Uterus (tissue), 4 donors: ENCODE results near the gene TMEM263. TPM values are rescaled to one million over a fixed set of nuclear protein-coding genes. Genes with fewer than 3 reads are reported as not detected.

Experiments
- DNase-seq, 2 donors: peaks; one replicate each; pipeline ENCODE4 v3.0.0-alpha.2; 2019 to 2020
- H3K27ac ChIP-seq, 2 donors: fragments of 200-600 bp; sonication (generic); 1 replicate in 1 of 2; 2 replicates in 1 of 2; pipeline ENCODE4 v1.5.1; 2016 to 2018
- H3K27me3 ChIP-seq, 2 donors: fragments of 200-600 bp; sonication (generic); one replicate each; pipeline ENCODE4 v1.5.1; 2018 to 2019; ENCODE audit warnings: control low read depth in 1 of 2
- H3K36me3 ChIP-seq, 2 donors: fragments of 200-600 bp; sonication (generic); one replicate each; pipeline ENCODE4 v1.5.1; 2019; ENCODE audit warnings: control low read depth in 1 of 2
- H3K4me1 ChIP-seq, 2 donors: fragments of 200-600 bp; sonication (generic); one replicate each; pipeline ENCODE4 v1.5.1; 2018 to 2019; ENCODE audit warnings: control low read depth in 1 of 2
- H3K4me3 ChIP-seq, 2 donors: fragments of 200-600 bp; sonication (generic); 1 replicate in 1 of 2; 2 replicates in 1 of 2; pipeline ENCODE4 v1.5.1; 2018 to 2019; ENCODE audit warnings: mild to moderate bottlenecking in 1 of 2
- H3K9me3 ChIP-seq, 2 donors: fragments of 200-600 bp; sonication (generic); one replicate each; pipeline ENCODE4 v1.5.1; 2019; ENCODE audit warnings: control low read depth in 1 of 2
- CTCF ChIP-seq, 4 experiments: fragments of 200-600 bp in 2 of 4; fragments of 450-650 bp in 2 of 4; sonication (generic) in 2 of 4; IDR thresholded peaks; one replicate each; pipeline ENCODE4 v1.5.1; 2016 to 2019; ENCODE audit warnings: antibody characterized with exemption in 4 of 4, mild to moderate bottlenecking in 2 of 4, moderate library complexity in 1 of 4
- POLR2A ChIP-seq, 2 donors: fragments of 450-650 bp; IDR thresholded peaks; one replicate each; pipeline ENCODE4 v1.6.1; 2016; ENCODE audit warnings: antibody characterized with exemption in 2 of 2, mild to moderate bottlenecking in 1 of 2, moderate library complexity in 1 of 2
- intact Hi-C: fragments of 100-400 bp; cut with DNase I; formaldehyde crosslinking; loops from one replicate; pipeline ENCODE4 v1.15.1; 2023; ENCODE audit warnings: low total_unique reads
- total RNA-seq, 4 donors: library from RNA; depleted of rRNA in 3 of 4; stranded (reverse); fragments of >200 nt in 3 of 4; gene quantifications; one replicate each; pipeline versions ENCODE4 v1.1.0 to v1.2.4, GENCODE V29; 2014 to 2023
- donor health status: DM: yes; HTN: yes; CAD: no.

Gene TMEM263
- total RNA-seq, 4 donors from 2014 or later = 35.9 to 157 (median 46.0) TPM

GRCh38 chr12:106926657-106927056 lies 29.1 kb upstream of the TMEM263 start:
- H3K27me3 ChIP-seq = no peaks in the 10 kb centered on the region
- intact Hi-C loops = loop anchor here (10.0 kb wide), 1 partner anchor 542 kb away; no protein-coding TSS in a partner anchor
- no peak for DNase-seq
- H3K9me3 ChIP-seq = no peaks in the 10 kb centered on the region
- no peaks in the 10 kb centered on the region for H3K4me1 ChIP-seq
- H3K27ac ChIP-seq = no peak overlapping the region
- no peaks in the 10 kb centered on the region for H3K36me3 ChIP-seq
- TF ChIP-seq POLR2A (IDR thresholded peaks at IDR 0.05) (no peak), CTCF (IDR thresholded peaks at IDR 0.05) (no peak)
- H3K4me3 ChIP-seq = no peak overlapping the region

- intact Hi-C loops = no loop called here
- H3K27ac ChIP-seq = no peak overlapping the region
- H3K27me3 ChIP-seq = no peaks in the 10 kb centered on the region
- no peak overlapping the region for H3K4me3 ChIP-seq
- DNase-seq = no peak
- H3K9me3 ChIP-seq = no peaks in the 10 kb centered on the region
- H3K4me1 ChIP-seq = no peaks in the 10 kb centered on the region
- TF ChIP-seq POLR2A (IDR thresholded peaks at IDR 0.05) = no peak
- no peak for TF ChIP-seq CTCF (IDR thresholded peaks at IDR 0.05)
- H3K36me3 ChIP-seq = no peaks in the 10 kb centered on the region
These were observed 21.4 kb upstream of the TMEM263 start for GRCh38 chr12:106934277-106934676.

- no peak for DNase-seq
- Histone ChIP-seq H3K27ac (no peak overlapping the region), H3K4me1 (no peaks in the 10 kb centered on the region), H3K36me3 (no peaks in the 10 kb centered on the region), H3K9me3 (no peaks in the 10 kb centered on the region), H3K4me3 (no peak overlapping the region), H3K27me3 (no peaks in the 10 kb centered on the region)
- no peak for TF ChIP-seq POLR2A (IDR thresholded peaks at IDR 0.05)
- no peak for TF ChIP-seq CTCF (IDR thresholded peaks at IDR 0.05)
- intact Hi-C loops = no loop called here
These were observed 14.1 kb upstream of the TMEM263 start for GRCh38 chr12:106941481-106942156.

GRCh38 chr12:106942775-106943174 lies 12.9 kb upstream of the TMEM263 start:
- TF ChIP-seq CTCF (IDR thresholded peaks at IDR 0.05) (no peak), POLR2A (IDR thresholded peaks at IDR 0.05) (no peak)
- intact Hi-C loops = no loop called here
- Histone ChIP-seq H3K27ac (no peak overlapping the region), H3K4me1 (no peaks in the 10 kb centered on the region), H3K4me3 (no peak overlapping the region), H3K9me3 (no peaks in the 10 kb centered on the region), H3K36me3 (no peaks in the 10 kb centered on the region), H3K27me3 (no peaks in the 10 kb centered on the region)
- no peak for DNase-seq

GRCh38 chr12:106945261-106945851 lies 10.4 kb upstream of the TMEM263 start:
- Histone ChIP-seq H3K9me3 (no peaks in the 10 kb centered on the region), H3K4me1 (no peaks in the 10 kb centered on the region), H3K27ac (no peak overlapping the region), H3K36me3 (no peaks in the 10 kb centered on the region), H3K4me3 (no peak overlapping the region), H3K27me3 (no peaks in the 10 kb centered on the region)
- intact Hi-C loops = no loop called here
- DNase-seq = no peak
- TF ChIP-seq CTCF (IDR thresholded peaks at IDR 0.05) (no peak), POLR2A (IDR thresholded peaks at IDR 0.05) (no peak)
